Measurements from ENCODE around the gene UGT1A6. TPM values are rescaled to one million over a fixed set of nuclear protein-coding genes. Genes with fewer than 3 reads are reported as not detected.
"Not testable (repeated sequence)": the region's sequence is repeated elsewhere in the genome, so short reads cannot be mapped to it uniquely, and the experiment has no call there.

UGT1A6 gene
- 1 to 10 TPM in 3 of 4 donors, under 1 TPM in 1; 0.08 to 5.4 (median 2.9) TPM for polyA plus RNA-seq (ENCODE audit: insufficient read length in 4 of 4)

- no peak for DNase-seq (ENCODE audit: low read depth in 4 of 4, low spot score in 3 of 4)
Measured at GRCh38 chr2:233692648-233693047, at the start of gene UGT1A6. Gene UGT1A6, plus strand, starts transcription at chr2:233692890. Its CDS starts 115 bp downstream, at chr2:233693005.

DNA sequence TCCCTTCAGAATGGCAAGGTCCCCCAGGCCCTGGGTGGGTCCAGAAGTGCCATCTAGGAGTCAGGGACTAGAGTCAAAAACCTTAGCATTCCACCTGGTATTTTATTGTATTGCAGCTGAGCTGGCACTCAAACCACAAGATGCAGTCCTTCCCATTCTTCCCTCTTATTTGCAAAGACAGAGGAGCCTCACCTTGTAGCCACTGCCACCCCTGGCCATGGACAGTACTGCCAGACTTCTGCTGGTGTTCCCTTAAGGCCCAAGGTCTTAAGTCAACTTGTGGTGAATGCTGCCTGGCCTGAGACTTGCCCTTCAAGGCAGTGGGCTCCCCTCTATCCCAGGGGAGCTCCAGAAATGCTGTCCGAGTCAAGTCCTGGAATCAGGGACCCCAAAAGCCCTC, 49.6 kb upstream of the UGT1A6 start:
- no peak for DNase-seq (ENCODE audit: low read depth in 4 of 4, low spot score in 3 of 4)

DNA sequence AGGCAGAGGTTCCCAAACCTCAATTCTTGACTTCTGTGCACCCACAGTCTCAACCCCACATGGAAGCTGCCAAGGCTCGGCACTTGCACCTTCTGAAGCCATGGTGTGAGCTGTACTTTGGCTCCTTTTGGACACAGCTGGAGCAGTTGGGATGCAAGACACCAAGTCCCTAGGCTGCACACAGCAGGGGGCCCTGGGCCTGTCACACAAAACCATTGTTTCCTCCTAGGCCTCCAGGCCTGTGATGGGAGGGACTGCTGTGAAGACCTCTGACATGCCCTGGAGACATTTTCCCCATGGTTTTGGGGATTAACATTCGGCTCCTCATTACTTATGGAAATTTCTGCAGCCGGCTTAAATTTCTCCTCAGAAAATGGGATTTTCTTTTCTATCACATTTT, 46.7 kb upstream of the UGT1A6 start:
- DNase-seq (ENCODE audit: low read depth in 4 of 4, low spot score in 3 of 4), result not testable (repeated sequence)

GRCh38 chr2:233650981-233651380, 41.7 kb upstream of the UGT1A6 start:
- no peak for DNase-seq (ENCODE audit: low read depth in 4 of 4, low spot score in 3 of 4)

DNA sequence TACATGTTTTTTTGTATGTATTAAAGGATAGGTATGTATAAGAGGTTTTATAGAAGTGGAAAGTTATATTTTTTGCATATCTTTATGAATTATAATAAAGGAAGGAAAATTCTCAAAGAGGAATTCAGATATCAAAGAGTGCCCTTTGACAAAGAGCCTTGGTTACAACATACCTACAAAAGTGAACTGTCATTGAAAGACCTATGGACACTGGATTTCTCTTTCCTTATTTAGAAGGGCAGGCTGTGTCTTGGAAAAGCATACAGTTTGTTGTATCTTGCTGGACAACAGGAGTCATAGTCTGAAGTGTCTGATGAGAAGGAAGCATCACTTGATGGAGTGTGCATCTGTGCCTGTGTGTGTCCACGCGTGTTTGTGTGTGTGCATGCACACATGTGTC, 41.3 kb upstream of the UGT1A6 start:
- DNase-seq (ENCODE audit: low read depth in 4 of 4, low spot score in 3 of 4), result no peak

DNA sequence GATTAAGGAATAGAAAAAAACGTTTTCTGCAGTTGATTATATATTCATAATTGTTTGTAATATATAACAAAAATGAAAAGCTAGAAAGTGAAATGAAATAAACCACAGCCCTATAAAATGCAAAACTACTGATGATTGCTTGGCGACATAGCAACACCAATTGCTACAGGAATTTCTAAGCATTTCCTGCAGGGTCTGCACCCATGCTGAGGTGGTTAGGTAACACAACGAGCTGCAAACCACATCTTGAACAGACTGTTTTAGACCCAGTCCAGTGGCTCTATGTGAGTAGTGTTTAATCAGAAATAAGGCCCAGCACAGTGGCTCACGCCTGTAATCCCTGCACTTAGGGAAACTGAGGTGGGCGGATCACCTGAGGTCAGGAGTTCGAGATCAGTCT, 38.2 kb upstream of the UGT1A6 start:
- no peak for DNase-seq (ENCODE audit: low read depth in 4 of 4, low spot score in 3 of 4)

DNA sequence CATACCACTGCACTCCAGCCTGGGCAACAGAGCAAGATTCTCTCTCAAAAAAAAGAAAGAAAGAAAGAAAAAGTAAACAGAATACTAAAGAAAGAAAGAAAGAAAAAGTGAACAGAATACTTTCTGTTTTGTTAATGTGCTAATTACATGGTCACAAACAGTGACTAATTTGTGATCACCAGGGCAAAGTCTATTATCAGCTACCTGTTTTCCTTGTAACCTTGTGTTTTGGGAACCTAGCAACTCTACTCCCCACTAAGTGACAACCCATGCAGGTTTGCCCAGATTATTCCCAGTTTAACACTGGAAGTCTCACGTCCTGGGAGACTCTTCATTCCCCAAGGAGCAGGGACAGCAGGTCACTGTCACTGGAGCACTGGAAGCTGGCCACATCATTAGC, 37.6 kb upstream of the UGT1A6 start:
- DNase-seq (ENCODE audit: low read depth in 4 of 4, low spot score in 3 of 4), result no peak

- not testable (repeated sequence) for DNase-seq (ENCODE audit: low read depth in 4 of 4, low spot score in 3 of 4)
Measured at GRCh38 chr2:233655943-233656342, 36.7 kb upstream of the UGT1A6 start.

- no peak for DNase-seq (ENCODE audit: low read depth in 4 of 4, low spot score in 3 of 4)
Measured at GRCh38 chr2:233656443-233656842, 36.2 kb upstream of the UGT1A6 start.

DNA sequence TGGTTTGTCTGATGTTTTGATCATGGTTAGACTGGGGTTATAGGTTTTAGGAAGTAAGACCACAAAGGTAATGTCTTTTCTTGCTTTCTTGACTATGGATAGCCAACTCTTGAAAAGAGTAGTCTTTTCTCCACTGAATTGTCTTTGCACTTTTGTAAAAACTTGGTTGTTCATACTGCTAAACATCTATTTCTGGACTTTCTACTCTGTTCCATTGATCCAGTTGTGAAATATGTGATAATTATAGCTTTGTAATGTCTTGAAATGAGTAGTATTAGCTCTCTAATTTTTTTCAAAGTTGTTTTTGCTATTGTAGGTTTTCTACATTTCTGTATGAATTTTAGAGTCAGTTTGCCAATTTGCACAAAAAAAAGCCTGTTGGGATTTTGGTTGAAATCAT, 34.1 kb upstream of the UGT1A6 start:
- DNase-seq (ENCODE audit: low read depth in 4 of 4, low spot score in 3 of 4), result no peak

DNA sequence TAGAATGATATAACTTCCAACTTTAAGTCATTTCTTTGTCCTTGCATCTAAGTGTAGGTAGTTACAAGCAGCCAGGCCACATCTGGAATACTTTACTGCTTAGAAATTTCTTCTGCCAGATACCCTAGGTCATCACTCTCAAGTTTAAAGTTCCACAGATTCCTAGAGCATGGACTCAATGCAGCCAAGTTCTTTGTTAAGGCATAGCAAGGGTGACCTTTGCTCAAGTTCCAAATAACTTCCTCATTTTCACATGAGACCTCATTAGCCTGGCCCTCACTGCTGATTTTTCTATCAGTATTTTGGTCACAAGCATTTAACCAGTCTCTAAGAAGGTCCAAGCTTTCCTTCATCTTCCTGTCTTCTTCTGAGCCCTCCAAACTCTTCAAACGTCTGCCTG, 28.8 kb upstream of the UGT1A6 start:
- no peak for DNase-seq (ENCODE audit: low read depth in 4 of 4, low spot score in 3 of 4)

DNA sequence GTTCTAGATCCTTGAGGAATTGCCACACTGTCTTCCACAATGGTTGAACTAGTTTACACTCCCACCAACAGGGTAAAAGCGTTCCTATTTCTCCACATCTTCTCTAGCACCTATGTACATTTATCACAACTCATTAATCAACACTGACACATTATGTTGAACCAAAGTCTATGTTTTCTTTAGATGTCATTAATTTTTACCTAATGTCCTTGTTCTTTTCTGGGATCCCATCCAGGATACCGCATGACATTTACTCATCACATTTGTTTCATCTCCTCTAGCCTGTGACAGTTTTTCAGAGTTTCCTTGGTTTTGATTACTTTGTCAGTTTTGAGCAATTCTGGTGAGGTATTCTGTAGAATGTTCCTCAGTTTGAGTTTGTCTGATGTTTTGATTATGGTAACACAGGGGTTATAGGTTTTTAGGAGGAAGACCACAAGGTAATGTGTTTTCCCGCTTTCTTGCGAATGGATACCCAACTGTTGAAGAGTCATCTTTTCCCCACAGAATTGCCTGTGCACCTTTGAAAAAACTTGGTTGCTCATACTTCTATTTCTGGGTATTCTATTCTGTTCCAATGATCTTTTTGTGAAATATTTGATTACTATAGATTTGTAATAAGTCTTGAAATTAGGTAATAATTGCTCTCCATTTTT, 24.0 kb upstream of the UGT1A6 start:
- no peak for DNase-seq (ENCODE audit: low read depth in 4 of 4, low spot score in 3 of 4)

- DNase-seq (ENCODE audit: low read depth in 4 of 4, low spot score in 3 of 4), result no peak
Measured at GRCh38 chr2:233671290-233672161, 21.2 kb upstream of the UGT1A6 start, which contains the start of gene UGT1A9. Gene UGT1A9, plus strand, starts transcription at chr2:233671898. Its CDS starts 37 bp downstream, at chr2:233671935.

DNA sequence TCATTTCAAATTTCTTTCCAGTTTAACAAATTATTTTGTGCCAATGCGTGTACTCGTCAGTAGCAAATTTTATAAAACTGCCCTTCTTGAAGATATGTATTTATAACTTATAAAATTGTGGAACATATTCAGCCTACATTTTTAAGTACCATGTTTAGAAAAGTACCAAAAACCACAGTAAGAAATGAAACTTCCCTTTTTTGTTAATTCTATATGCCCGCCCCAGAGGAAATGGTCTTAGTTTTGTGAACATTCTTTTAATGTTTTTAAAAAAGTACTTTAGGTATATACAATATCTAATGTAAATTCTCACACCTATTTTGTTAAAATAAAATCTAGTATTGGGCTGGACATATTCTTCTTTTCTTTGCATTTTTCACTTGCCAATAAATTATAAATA, 19.8 kb upstream of the UGT1A6 start:
- DNase-seq (ENCODE audit: low read depth in 4 of 4, low spot score in 3 of 4), result no peak

GRCh38 chr2:233673896-233674295, 18.8 kb upstream of the UGT1A6 start:
- no peak for DNase-seq (ENCODE audit: low read depth in 4 of 4, low spot score in 3 of 4)

GRCh38 chr2:233674314-233674713, 18.4 kb upstream of the UGT1A6 start:
- no peak for DNase-seq (ENCODE audit: low read depth in 4 of 4, low spot score in 3 of 4)

DNA sequence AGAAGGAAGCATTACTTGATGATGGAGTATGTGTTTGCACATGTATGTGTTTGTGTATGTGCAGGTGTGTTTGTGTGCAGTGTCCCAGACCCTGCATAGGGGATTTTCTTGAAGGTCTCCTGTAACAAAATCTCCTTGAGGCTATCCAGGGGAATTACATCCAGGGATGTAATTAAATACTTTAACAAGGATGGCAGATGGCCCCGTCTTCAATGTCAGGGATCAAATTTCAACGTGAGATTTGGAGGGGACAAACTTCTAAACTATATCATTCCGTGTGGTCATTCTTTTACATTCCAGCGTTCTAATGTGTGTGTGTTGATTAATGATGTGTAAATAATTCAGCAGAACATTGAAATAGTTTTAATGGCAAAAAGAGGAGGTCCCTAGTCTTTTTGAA, 17.7 kb upstream of the UGT1A6 start:
- no peak for DNase-seq (ENCODE audit: low read depth in 4 of 4, low spot score in 3 of 4)

- DNase-seq (ENCODE audit: low read depth in 4 of 4, low spot score in 3 of 4), result no peak
Measured at GRCh38 chr2:233676046-233676445, 16.6 kb upstream of the UGT1A6 start.

GRCh38 chr2:233679196-233679595, 13.5 kb upstream of the UGT1A6 start:
- no peak for DNase-seq (ENCODE audit: low read depth in 4 of 4, low spot score in 3 of 4)

DNA sequence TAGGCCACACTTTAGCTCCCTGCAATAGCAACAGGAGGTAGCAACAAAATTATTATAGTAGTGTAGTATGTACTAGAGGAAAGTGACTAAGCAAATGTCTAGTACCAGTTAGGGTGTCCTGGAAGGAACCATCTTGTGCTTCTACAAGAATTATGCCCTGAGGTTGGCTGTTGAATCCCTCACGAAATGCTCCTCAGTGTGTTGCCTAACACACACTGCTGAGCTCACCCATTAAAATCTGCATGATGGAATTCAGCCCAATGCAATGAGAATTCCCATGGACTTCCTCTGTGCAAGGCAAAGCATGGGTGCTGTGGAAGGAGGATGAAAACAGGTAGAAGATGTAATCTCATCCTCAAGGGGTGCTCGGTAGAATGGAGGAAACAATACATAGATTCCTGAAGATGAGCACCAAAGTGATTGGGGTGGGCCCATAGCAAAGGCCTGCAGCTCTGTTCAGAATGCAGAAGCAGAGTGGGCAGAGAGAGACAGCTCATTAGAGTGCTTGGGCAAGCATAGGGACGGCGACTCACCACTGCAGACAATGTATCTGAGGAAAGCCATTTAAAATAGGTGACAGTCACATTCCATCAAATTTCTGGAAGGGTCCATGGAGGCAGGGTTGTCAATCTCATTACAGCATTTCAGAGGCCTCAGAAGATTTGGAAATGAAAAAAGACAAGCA, 12.2 kb upstream of the UGT1A6 start:
- DNase-seq (ENCODE audit: low read depth in 4 of 4, low spot score in 3 of 4), result no peak

- DNase-seq (ENCODE audit: low read depth in 4 of 4, low spot score in 3 of 4), result no peak
Measured at GRCh38 chr2:233681521-233682099, 11.1 kb upstream of the UGT1A6 start, which contains the start of gene UGT1A7. Gene UGT1A7, plus strand, starts transcription at chr2:233681901. Its CDS starts 37 bp downstream, at chr2:233681938.
